RWPE1 (cell line): ENCODE data around the gene PLAAT5.

Experiments
- CTCF ChIA-PET: fragments of 350-600 bp; sonication (Branson Sonifier 250); formaldehyde crosslinking; extraction: SDS; loops from one replicate; lab custom pipeline; 2021; lab: Yijun Ruan, JAX
- POLR2A ChIA-PET: fragments of 400-600 bp; formaldehyde crosslinking; extraction: SDS; loops from one replicate; lab custom pipeline; 2020; ENCODE audit warnings: antibody characterized with exemption; ENCODE audit not compliant: low non-redundant PET; lab: Yijun Ruan, JAX
- DNase-seq: peaks from one replicate; pipeline ENCODE4 v3.0.0; 2012; ENCODE audit warnings: low spot score
- H3K27ac ChIP-seq: fragments of 450-650 bp; 2 replicates; pipeline ENCODE4 v1.5.1; 2017
- TF ChIP-seq, protein P1 (sequence below): fragments of 450-650 bp; conservative IDR thresholded peaks from 2 replicates; pipeline ENCODE4 v1.5.1; 2017; ENCODE audit warnings: low read depth, mild to moderate bottlenecking

The PLAAT5 gene

DNA sequence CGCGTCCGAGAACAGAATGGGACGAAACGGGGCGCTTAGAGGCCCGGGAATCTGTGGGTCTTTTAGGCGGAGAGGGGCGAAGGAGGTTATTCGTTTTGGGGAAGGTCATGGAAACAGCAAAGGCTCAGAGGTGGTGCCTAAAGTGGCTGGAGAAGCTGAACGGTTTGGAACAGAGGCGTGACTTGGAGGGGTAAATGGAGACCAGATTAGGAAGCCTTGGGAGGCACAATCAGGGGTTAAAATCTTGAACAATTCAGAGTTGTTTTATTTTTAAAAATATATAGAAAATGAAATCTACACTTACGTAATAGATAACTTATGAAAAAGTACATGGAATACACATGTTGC lies 247 bp upstream of the PLAAT5 start:
- ChIA-PET POLR2A (no interaction called here), CTCF (interaction anchor here (1.2 kb wide), 1 partner anchor 12 kb away, joined by 3 read pairs; no protein-coding TSS in a partner anchor)
- no peak overlapping the region for H3K27ac ChIP-seq
- no peak for DNase-seq
- TF ChIP-seq, protein P1, sequence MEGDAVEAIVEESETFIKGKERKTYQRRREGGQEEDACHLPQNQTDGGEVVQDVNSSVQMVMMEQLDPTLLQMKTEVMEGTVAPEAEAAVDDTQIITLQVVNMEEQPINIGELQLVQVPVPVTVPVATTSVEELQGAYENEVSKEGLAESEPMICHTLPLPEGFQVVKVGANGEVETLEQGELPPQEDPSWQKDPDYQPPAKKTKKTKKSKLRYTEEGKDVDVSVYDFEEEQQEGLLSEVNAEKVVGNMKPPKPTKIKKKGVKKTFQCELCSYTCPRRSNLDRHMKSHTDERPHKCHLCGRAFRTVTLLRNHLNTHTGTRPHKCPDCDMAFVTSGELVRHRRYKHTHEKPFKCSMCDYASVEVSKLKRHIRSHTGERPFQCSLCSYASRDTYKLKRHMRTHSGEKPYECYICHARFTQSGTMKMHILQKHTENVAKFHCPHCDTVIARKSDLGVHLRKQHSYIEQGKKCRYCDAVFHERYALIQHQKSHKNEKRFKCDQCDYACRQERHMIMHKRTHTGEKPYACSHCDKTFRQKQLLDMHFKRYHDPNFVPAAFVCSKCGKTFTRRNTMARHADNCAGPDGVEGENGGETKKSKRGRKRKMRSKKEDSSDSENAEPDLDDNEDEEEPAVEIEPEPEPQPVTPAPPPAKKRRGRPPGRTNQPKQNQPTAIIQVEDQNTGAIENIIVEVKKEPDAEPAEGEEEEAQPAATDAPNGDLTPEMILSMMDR = no peak

DNA sequence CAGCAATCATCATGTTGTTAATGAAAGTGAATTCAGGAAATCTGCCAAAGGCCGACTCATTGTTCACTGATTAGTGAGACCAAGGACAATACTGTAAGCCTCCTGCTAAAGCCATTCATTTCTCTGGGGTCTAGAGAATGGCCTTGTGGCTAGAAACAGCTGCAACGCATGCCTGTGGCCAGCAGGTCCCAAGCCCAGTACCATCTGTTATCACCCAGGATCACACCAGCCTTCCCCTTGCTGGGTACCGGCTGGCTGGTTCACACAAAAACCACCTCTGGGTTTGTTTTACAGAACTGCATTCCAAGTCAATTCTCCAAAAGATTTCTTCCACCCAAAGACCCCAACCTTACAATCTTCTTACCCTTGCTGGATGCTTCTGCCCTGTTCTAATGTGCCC lies 1.1 kb downstream of the PLAAT5 start:
- no peak overlapping the region for H3K27ac ChIP-seq
- ChIA-PET POLR2A (no interaction called here), CTCF (interaction anchor here (0.9 kb wide), 1 partner anchor 118 kb away, joined by 4 read pairs; no protein-coding TSS in a partner anchor)
- TF ChIP-seq, protein P1 = no peak
- DNase-seq = no peak

DNA sequence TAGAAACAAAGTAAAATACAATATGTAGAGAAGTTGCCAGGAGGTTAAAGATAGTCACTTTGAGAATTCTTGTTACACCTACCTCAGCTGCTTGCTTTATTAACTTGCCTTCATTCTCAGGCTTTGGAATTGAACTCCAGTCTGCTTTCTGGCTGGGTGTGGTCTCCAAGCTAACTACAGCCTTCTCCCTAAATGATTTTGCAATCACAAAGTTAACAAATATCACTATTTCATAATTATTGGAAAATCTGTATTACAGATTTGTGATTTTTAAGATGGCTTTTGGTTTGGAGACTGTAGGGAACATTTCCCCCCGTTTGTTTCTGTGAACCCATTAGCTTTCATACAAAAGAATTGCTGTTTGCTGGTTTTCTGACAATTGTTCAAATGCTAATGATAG lies 2.2 kb downstream of the PLAAT5 start:
- TF ChIP-seq, protein P1 = no peak
- no peak overlapping the region for H3K27ac ChIP-seq
- CTCF ChIA-PET = no interaction called here
- POLR2A ChIA-PET = no interaction called here
- no peak for DNase-seq

DNA sequence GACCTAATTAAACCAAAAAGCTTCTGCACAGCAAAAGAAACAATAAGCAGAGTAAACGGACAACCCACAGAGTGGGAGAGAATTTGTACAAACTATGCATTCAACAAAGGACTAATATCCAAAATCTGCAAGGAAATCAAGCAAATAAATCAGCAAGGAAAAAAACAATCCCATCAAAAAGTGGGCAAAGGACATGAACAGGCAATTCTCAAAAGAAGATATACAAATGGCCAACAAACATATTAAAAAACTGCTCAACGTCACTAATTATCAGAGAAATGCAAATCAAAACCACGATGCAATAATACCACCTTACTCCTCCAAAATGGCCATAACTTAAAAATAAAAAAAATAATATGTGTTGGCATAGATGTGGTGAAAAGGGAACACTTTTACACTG lies 5.2 kb downstream of the PLAAT5 start:
- DNase-seq = no peak
- CTCF ChIA-PET = no interaction called here
- POLR2A ChIA-PET = no interaction called here
- no peak overlapping the region for H3K27ac ChIP-seq
- TF ChIP-seq, protein P1 = no peak

DNA sequence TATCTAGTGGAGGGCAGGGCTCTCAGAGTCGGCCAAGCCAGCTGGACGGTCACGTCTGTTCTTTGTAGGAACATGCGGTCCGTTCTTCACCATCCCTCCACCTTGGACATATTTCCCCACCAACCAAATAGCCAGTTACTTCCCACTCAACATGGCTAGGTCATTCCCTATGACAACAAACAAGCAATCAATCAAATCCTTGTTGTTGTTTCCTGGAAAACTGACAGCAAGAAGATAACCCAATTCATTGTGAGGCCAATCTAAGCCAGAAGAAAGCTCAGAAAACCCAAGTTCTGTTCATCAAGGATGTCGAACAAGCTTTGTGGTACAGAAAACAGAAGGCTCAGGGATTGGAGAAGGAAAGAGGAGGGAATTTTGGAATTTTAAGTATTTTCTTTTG lies 10.9 kb downstream of the PLAAT5 start:
- H3K27ac ChIP-seq = no peak overlapping the region
- DNase-seq = no peak
- ChIA-PET POLR2A (no interaction called here), CTCF (interaction anchor here (0.6 to 3.1 kb wide), 3 partner anchors 155 to 158 kb away, joined by 3 to 22 read pairs (median 10); no protein-coding TSS in a partner anchor)
- TF ChIP-seq, protein P1 = no peak

DNA sequence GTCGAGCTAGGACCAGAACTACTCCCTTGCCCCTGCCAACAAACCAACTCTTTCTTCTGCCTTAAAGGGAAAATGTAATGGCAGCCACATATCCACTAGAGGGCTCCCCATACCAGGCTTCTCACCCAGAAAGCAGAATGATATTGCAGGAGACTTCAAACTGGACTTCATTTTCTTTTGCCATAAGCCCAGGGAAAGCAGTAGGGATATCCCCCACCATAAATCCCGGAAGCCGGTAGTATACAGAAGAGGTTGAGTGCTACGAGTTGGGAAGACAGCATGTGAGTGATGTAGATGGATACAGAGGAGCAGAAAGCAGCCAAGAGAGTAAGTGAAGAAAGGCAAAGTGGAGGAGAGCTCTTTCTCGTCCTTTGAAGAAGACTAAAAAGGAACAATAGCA lies 12.1 kb downstream of the PLAAT5 start:
- POLR2A ChIA-PET = no interaction called here

More for the DNA sequence above, 12.1 kb downstream of the PLAAT5 start:
- CTCF ChIA-PET = interaction anchor here (0.5 to 3.1 kb wide), 12 partner anchors 12 to 706 kb away, joined by 3 to 22 read pairs (median 3); partner anchors contain the start of gene PLAAT5
- TF ChIP-seq, protein P1 = peak; percentile 92
- peak; percentile 68 for DNase-seq
- H3K27ac ChIP-seq = no peak overlapping the region
